NK-92 (cell line): Measurements from ENCODE around the gene ELL.

Experiments
- DNase-seq: peaks from one replicate; lab custom pipeline; 2025; ENCODE audit not compliant: unreplicated experiment; lab: John Stamatoyannopoulos, UW

The ELL gene

GRCh38 chr19:18490728-18491127 is 31.1 kb downstream of the ELL start:
- no peak for DNase-seq

GRCh38 chr19:18489627-18490184 is 32.2 kb downstream of the ELL start:
- DNase-seq: no peak

- no peak for DNase-seq
These were observed 32.8 kb downstream of the ELL start for GRCh38 chr19:18488838-18489626.

- DNase-seq: no peak
These were observed 33.5 kb downstream of the ELL start for GRCh38 chr19:18488403-18488723.

GRCh38 chr19:18487576-18488402 is 34.1 kb downstream of the ELL start:
- DNase-seq: no peak

- DNase-seq: no peak
These were observed 35.1 kb downstream of the ELL start for GRCh38 chr19:18486746-18487145.

- no peak for DNase-seq
These were observed 36.9 kb downstream of the ELL start for GRCh38 chr19:18484992-18485391.

- DNase-seq: no peak
These were observed 38.6 kb downstream of the ELL start for GRCh38 chr19:18483119-18483890.

GRCh38 chr19:18481505-18482222 is 40.2 kb downstream of the ELL start:
- no peak for DNase-seq

- no peak for DNase-seq
These were observed 41.7 kb downstream of the ELL start for GRCh38 chr19:18480006-18480691.

GRCh38 chr19:18478545-18479311 is 43.1 kb downstream of the ELL start:
- no peak for DNase-seq

- DNase-seq: no peak
These were observed 43.9 kb downstream of the ELL start for GRCh38 chr19:18477974-18478373.

GRCh38 chr19:18477042-18477779 is 44.7 kb downstream of the ELL start:
- DNase-seq: no peak

GRCh38 chr19:18476507-18477041 is 45.3 kb downstream of the ELL start:
- no peak for DNase-seq

- DNase-seq: no peak
These were observed 46.0 kb downstream of the ELL start for GRCh38 chr19:18475762-18476331.

GRCh38 chr19:18475004-18475453 is 46.8 kb downstream of the ELL start:
- DNase-seq: no peak

- no peak for DNase-seq
These were observed 47.4 kb downstream of the ELL start for GRCh38 chr19:18474366-18474887.

GRCh38 chr19:18473706-18474087 is 48.2 kb downstream of the ELL start:
- DNase-seq: no peak
